ENCODE measurements around the gene PKD2.

GRCh38 chr4:88040707-88041106 lies 33.3 kb downstream of the PKD2 start:
- no peak for TF ChIP-seq CTCF (conservative IDR thresholded peaks at IDR 0.05; ENCODE audit: low read depth, low read length)
- TF ChIP-seq POLR2A (IDR thresholded peaks at IDR 0.05; ENCODE audit: low read depth, low read length) = no peak
- no peak for TF ChIP-seq SMC3 (IDR thresholded peaks at IDR 0.05; ENCODE audit: low read depth, low read length)
- TF ChIP-seq MAFK (IDR thresholded peaks at IDR 0.05; ENCODE audit: low read depth, low read length) = peak; percentile 52
- no peak for TF ChIP-seq RFX5 (IDR thresholded peaks at IDR 0.05; ENCODE audit: low read depth, low read length)
- no peak for TF ChIP-seq RAD21 (IDR thresholded peaks at IDR 0.05; ENCODE audit: low read length)
- TF ChIP-seq BHLHE40 (IDR thresholded peaks at IDR 0.05; ENCODE audit: low read depth, low read length) = no peak
- no peak for TF ChIP-seq USF2 (IDR thresholded peaks at IDR 0.05; ENCODE audit: low read depth, low read length)
- TF ChIP-seq MXI1 (IDR thresholded peaks at IDR 0.05; ENCODE audit: borderline replicate concordance, low read depth, low read length) = no peak
- no peak for TF ChIP-seq CEBPB (IDR thresholded peaks at IDR 0.05; ENCODE audit: low read depth, low read length)
- TF ChIP-seq FOS (IDR thresholded peaks at IDR 0.05; ENCODE audit: low read depth, low read length) = 0 out of 2 replicates have a peak, but pooled peaks have one; percentile 23
- no peak for TF ChIP-seq MAZ (IDR thresholded peaks at IDR 0.05; ENCODE audit: borderline replicate concordance, low read depth, low read length)
- TF ChIP-seq, protein P1, sequence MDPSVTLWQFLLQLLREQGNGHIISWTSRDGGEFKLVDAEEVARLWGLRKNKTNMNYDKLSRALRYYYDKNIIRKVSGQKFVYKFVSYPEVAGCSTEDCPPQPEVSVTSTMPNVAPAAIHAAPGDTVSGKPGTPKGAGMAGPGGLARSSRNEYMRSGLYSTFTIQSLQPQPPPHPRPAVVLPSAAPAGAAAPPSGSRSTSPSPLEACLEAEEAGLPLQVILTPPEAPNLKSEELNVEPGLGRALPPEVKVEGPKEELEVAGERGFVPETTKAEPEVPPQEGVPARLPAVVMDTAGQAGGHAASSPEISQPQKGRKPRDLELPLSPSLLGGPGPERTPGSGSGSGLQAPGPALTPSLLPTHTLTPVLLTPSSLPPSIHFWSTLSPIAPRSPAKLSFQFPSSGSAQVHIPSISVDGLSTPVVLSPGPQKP (IDR thresholded peaks at IDR 0.05; ENCODE audit: borderline replicate concordance, low read depth, low read length) = no peak

Measured in IMR-90 (cell line).